IPS-20b (cell line): ENCODE results near the gene MAP1LC3B.

Source experiments
- H3K27ac ChIP-seq: one replicate; pipeline ENCODE4 v1.5.1; 2013; ENCODE audit warnings: low read length
- H3K27me3 ChIP-seq: 2 replicates; pipeline ENCODE4 v1.6.1; 2013; ENCODE audit warnings: mild to moderate bottlenecking, low read length, inconsistent platforms; ENCODE audit not compliant: insufficient read depth
- H3K36me3 ChIP-seq: 2 replicates; pipeline ENCODE4 v1.6.1; 2013; ENCODE audit warnings: low read depth, mild to moderate bottlenecking, inconsistent platforms, low read length, moderate library complexity; ENCODE audit not compliant: insufficient read depth
- H3K4me1 ChIP-seq: 2 replicates; pipeline ENCODE4 v1.6.1; 2013; ENCODE audit warnings: mild to moderate bottlenecking, control low read depth, inconsistent platforms, low read length, moderate library complexity; ENCODE audit not compliant: insufficient read depth
- H3K4me3 ChIP-seq: 2 replicates; pipeline ENCODE4 v1.5.1; 2013; ENCODE audit warnings: mild to moderate bottlenecking, low read length, inconsistent platforms
- H3K9ac ChIP-seq: 2 replicates; pipeline ENCODE4 v1.6.1; 2013; ENCODE audit warnings: low read depth, mild to moderate bottlenecking, inconsistent platforms, low read length, moderate library complexity
- H3K9me3 ChIP-seq: 2 replicates; pipeline ENCODE4 v1.6.1; 2013; ENCODE audit warnings: mild to moderate bottlenecking, low read depth, low read length, inconsistent platforms; ENCODE audit not compliant: insufficient read depth

MAP1LC3B gene

GRCh38 chr16:87441886-87442580 is 49.9 kb downstream of the MAP1LC3B start:
- H3K27me3 ChIP-seq: no peaks in the 10 kb centered on the region
- no peak overlapping the region for H3K9ac ChIP-seq
- H3K27ac ChIP-seq: no peak overlapping the region
- H3K9me3 ChIP-seq: no peaks in the 10 kb centered on the region
- peaks cover 29% of the 10 kb centered on the region for H3K36me3 ChIP-seq
- no peak overlapping the region for H3K4me3 ChIP-seq
- H3K4me1 ChIP-seq: no peaks in the 10 kb centered on the region; the same call in 1 of the 2 replicates

GRCh38 chr16:87442581-87442966 is 50.4 kb downstream of the MAP1LC3B start:
- no peaks in the 10 kb centered on the region for H3K27me3 ChIP-seq
- no peak overlapping the region for H3K4me3 ChIP-seq
- peaks cover 34% of the 10 kb centered on the region for H3K36me3 ChIP-seq
- H3K9ac ChIP-seq: no peak overlapping the region
- H3K9me3 ChIP-seq: no peaks in the 10 kb centered on the region
- no peaks in the 10 kb centered on the region; the same call in 1 of the 2 replicates for H3K4me1 ChIP-seq
- no peak overlapping the region for H3K27ac ChIP-seq

GRCh38 chr16:87443016-87443415 is 50.9 kb downstream of the MAP1LC3B start:
- Histone ChIP-seq H3K9me3 (no peaks in the 10 kb centered on the region), H3K4me1 (no peaks in the 10 kb centered on the region; the same call in 1 of the 2 replicates), H3K27me3 (no peaks in the 10 kb centered on the region), H3K36me3 (peaks cover 39% of the 10 kb centered on the region), H3K4me3 (no peak overlapping the region), H3K9ac (no peak overlapping the region), H3K27ac (no peak overlapping the region)

GRCh38 chr16:87443964-87444363 is 51.8 kb downstream of the MAP1LC3B start:
- no peaks in the 10 kb centered on the region for H3K27me3 ChIP-seq
- peaks cover 48% of the 10 kb centered on the region for H3K36me3 ChIP-seq
- no peak overlapping the region for H3K4me3 ChIP-seq
- no peaks in the 10 kb centered on the region; the same call in 1 of the 2 replicates for H3K4me1 ChIP-seq
- no peaks in the 10 kb centered on the region for H3K9me3 ChIP-seq
- no peak overlapping the region for H3K27ac ChIP-seq
- H3K9ac ChIP-seq: no peak overlapping the region

GRCh38 chr16:87445486-87445885 is 53.4 kb downstream of the MAP1LC3B start:
- Histone ChIP-seq H3K27me3 (no peaks in the 10 kb centered on the region), H3K4me3 (no peak overlapping the region), H3K27ac (no peak overlapping the region), H3K4me1 (no peaks in the 10 kb centered on the region), H3K36me3 (peaks cover 55% of the 10 kb centered on the region), H3K9me3 (no peaks in the 10 kb centered on the region), H3K9ac (no peak overlapping the region)

- Histone ChIP-seq H3K9me3 (no peaks in the 10 kb centered on the region), H3K27me3 (no peaks in the 10 kb centered on the region), H3K27ac (no peak overlapping the region), H3K4me1 (no peaks in the 10 kb centered on the region), H3K36me3 (peaks cover 53% of the 10 kb centered on the region), H3K4me3 (no peak overlapping the region), H3K9ac (no peak overlapping the region)
These were observed 54.3 kb downstream of the MAP1LC3B start for GRCh38 chr16:87446479-87446878.

GRCh38 chr16:87447323-87447722 is 55.2 kb downstream of the MAP1LC3B start:
- H3K27me3 ChIP-seq: no peaks in the 10 kb centered on the region
- H3K9ac ChIP-seq: no peak overlapping the region
- H3K36me3 ChIP-seq: peaks cover 56% of the 10 kb centered on the region
- no peak overlapping the region for H3K4me3 ChIP-seq
- H3K27ac ChIP-seq: no peak overlapping the region
- H3K9me3 ChIP-seq: no peaks in the 10 kb centered on the region
- H3K4me1 ChIP-seq: no peaks in the 10 kb centered on the region

GRCh38 chr16:87448866-87449265 is 56.7 kb downstream of the MAP1LC3B start:
- H3K27me3 ChIP-seq: no peaks in the 10 kb centered on the region
- no peak overlapping the region for H3K9ac ChIP-seq
- H3K4me1 ChIP-seq: no peaks in the 10 kb centered on the region
- peaks cover 59% of the 10 kb centered on the region for H3K36me3 ChIP-seq
- H3K9me3 ChIP-seq: no peaks in the 10 kb centered on the region
- H3K4me3 ChIP-seq: no peak overlapping the region
- H3K27ac ChIP-seq: no peak overlapping the region

GRCh38 chr16:87451563-87452210 is 59.6 kb downstream of the MAP1LC3B start:
- Histone ChIP-seq H3K9me3 (no peaks in the 10 kb centered on the region), H3K4me1 (no peaks in the 10 kb centered on the region), H3K27ac (no peak overlapping the region), H3K36me3 (peaks cover 55% of the 10 kb centered on the region), H3K4me3 (no peak overlapping the region), H3K9ac (no peak overlapping the region), H3K27me3 (no peaks in the 10 kb centered on the region)

GRCh38 chr16:87453326-87453725 is 61.2 kb downstream of the MAP1LC3B start:
- H3K36me3 ChIP-seq: peaks cover 57% of the 10 kb centered on the region

More at GRCh38 chr16:87453326-87453725, 61.2 kb downstream of the MAP1LC3B start:
- H3K4me3 ChIP-seq: no peak overlapping the region
- no peak overlapping the region for H3K27ac ChIP-seq
- H3K9ac ChIP-seq: no peak overlapping the region
- H3K4me1 ChIP-seq: no peaks in the 10 kb centered on the region; the same call in 1 of the 2 replicates
- H3K9me3 ChIP-seq: no peaks in the 10 kb centered on the region
- H3K27me3 ChIP-seq: no peaks in the 10 kb centered on the region
